Mammary epithelial cell (primary cell): ENCODE measurements around the gene BBS9.

Experiments used
- EZH2 ChIP-seq: IDR thresholded peaks from 2 replicates; pipeline ENCODE4 v1.6.1; 2012; ENCODE audit warnings: low read length, inconsistent platforms, borderline replicate concordance
- TF ChIP-seq, protein P1 (sequence below), 2 donors: IDR thresholded peaks in 1 of 2; conservative IDR thresholded peaks in 1 of 2; 2 replicates each; pipeline ENCODE4 v1.5.1; 2011 to 2012; ENCODE audit warnings: inconsistent platforms in 2 of 2, low read length in 2 of 2, mild to moderate bottlenecking in 2 of 2, control low read depth in 1 of 2, low read depth in 1 of 2; ENCODE audit not compliant: insufficient read depth in 1 of 2; ENCODE audit errors: extremely low read depth in 1 of 2

DNA sequence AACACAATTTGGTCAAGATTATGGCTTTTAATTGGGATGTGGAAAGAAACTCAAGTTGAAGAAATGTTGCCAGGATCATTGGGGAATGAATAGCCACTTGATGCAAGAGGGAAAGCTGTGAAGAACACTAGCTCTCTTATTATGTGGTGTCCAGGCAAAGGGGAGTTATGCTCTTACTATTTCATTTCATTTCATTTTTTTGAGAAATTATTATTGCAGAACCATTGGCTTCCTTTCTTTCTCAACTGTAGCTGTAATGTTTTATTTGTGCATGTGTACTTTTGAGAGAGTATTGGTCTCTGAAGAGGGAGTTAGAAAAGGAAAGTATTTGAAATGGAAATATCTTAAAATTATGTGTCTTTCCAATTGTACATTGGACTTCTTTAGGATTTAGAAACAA is 463.4 kb downstream of the BBS9 start:
- TF ChIP-seq, protein P1, sequence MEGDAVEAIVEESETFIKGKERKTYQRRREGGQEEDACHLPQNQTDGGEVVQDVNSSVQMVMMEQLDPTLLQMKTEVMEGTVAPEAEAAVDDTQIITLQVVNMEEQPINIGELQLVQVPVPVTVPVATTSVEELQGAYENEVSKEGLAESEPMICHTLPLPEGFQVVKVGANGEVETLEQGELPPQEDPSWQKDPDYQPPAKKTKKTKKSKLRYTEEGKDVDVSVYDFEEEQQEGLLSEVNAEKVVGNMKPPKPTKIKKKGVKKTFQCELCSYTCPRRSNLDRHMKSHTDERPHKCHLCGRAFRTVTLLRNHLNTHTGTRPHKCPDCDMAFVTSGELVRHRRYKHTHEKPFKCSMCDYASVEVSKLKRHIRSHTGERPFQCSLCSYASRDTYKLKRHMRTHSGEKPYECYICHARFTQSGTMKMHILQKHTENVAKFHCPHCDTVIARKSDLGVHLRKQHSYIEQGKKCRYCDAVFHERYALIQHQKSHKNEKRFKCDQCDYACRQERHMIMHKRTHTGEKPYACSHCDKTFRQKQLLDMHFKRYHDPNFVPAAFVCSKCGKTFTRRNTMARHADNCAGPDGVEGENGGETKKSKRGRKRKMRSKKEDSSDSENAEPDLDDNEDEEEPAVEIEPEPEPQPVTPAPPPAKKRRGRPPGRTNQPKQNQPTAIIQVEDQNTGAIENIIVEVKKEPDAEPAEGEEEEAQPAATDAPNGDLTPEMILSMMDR (conservative IDR thresholded peaks at IDR 0.05 in 1 of 2, IDR thresholded peaks at IDR 0.05 in 1 of 2; ENCODE audit: extremely low read depth in 1 of 2, insufficient read depth in 1 of 2, low read depth in 1 of 2, low read length in 2 of 2): no peak
- no peak for TF ChIP-seq EZH2
